Measurements from ENCODE around the gene PTPRM. TPM values are rescaled to one million over a fixed set of nuclear protein-coding genes. Genes with fewer than 3 reads are reported as not detected.

Gene PTPRM
- polyA plus RNA-seq, 3 donors: 0.04 to 2.1 (median 0.66) TPM

GRCh38 chr18:7676253-7676873 is 109.2 kb downstream of the PTPRM start:
- Histone ChIP-seq H3K79me2 (ENCODE audit: insufficient read depth, low read length) (no peaks in the 10 kb centered on the region), H2AFZ (ENCODE audit: insufficient read depth, low read depth, low read length, poor library complexity, severe bottlenecking) (no peak overlapping the region), H3K9ac (ENCODE audit: insufficient read depth, low read length, poor library complexity, severe bottlenecking) (no peak overlapping the region), H3K27me3 (ENCODE audit: control insufficient read depth in 2 of 2, insufficient read depth in 2 of 2, low read length in 2 of 2) (no peaks in the 10 kb centered on the region), H3K27ac (ENCODE audit: low read depth in 1 of 2, low read length in 2 of 2) (no peak overlapping the region), H3K4me3 (replicated peaks in 1 of 3; ENCODE audit: low read depth in 2 of 3, low read length in 3 of 3) (no peak overlapping the region), H3K36me3 (replicated peaks in 1 of 2; ENCODE audit: control insufficient read depth in 1 of 2, insufficient read depth in 2 of 2, low read length in 2 of 2) (no peaks in the 10 kb centered on the region), H3K4me1 (ENCODE audit: control insufficient read depth in 1 of 2, insufficient read depth in 2 of 2, low read length in 2 of 2) (no peaks in the 10 kb centered on the region), H4K20me1 (ENCODE audit: insufficient read depth, low read length) (no peaks in the 10 kb centered on the region), H3K9me3 (replicated peaks in 1 of 2; ENCODE audit: control insufficient read depth in 1 of 2, insufficient read depth in 1 of 2, low read length in 2 of 2) (no peaks in the 10 kb centered on the region), H3K4me2 (replicated peaks; ENCODE audit: extremely low read depth, low read length, poor library complexity, severe bottlenecking) (no peak overlapping the region)
- Mint-ChIP-seq H3K9me3 (peaks cover 0 to 2% (median 0%) of the 10 kb centered on the region in 7 donors), H3K27ac (no peak overlapping the region), H3K4me3 (no peak overlapping the region), H3K4me1 (no peaks in the 10 kb centered on the region), H3K27me3 (ENCODE audit: low read depth in 3 of 3) (no peaks in the 10 kb centered on the region), H3K36me3 (no peaks in the 10 kb centered on the region)
- TF ChIP-seq CTCF (IDR thresholded peaks at IDR 0.05): no peak
- intact Hi-C loops (cut with micrococcal nuclease): no loop called here
- no peak for DNase-seq
- WGBS (ENCODE audit: insufficient coverage): 100% methylated on average over 1 of the region's 8 CpGs

GRCh38 chr18:7677001-7677400 is 109.9 kb downstream of the PTPRM start:
- WGBS (ENCODE audit: insufficient coverage): no CpG with 5 or more reads among the region's 4 CpGs
- no peak overlapping the region for H3K4me2 ChIP-seq (replicated peaks; ENCODE audit: extremely low read depth, low read length, poor library complexity, severe bottlenecking)
- H4K20me1 ChIP-seq (ENCODE audit: insufficient read depth, low read length): no peaks in the 10 kb centered on the region
- Mint-ChIP-seq H3K27me3 (ENCODE audit: low read depth in 3 of 3) (no peaks in the 10 kb centered on the region), H3K9me3 (peaks cover 0 to 2% (median 0%) of the 10 kb centered on the region in 7 donors), H3K36me3 (no peaks in the 10 kb centered on the region), H3K4me1 (no peaks in the 10 kb centered on the region), H3K4me3 (no peak overlapping the region), H3K27ac (no peak overlapping the region)
- H3K4me1 ChIP-seq (ENCODE audit: control insufficient read depth in 1 of 2, insufficient read depth in 2 of 2, low read length in 2 of 2): no peaks in the 10 kb centered on the region
- H3K9ac ChIP-seq (ENCODE audit: insufficient read depth, low read length, poor library complexity, severe bottlenecking): no peak overlapping the region
- no peaks in the 10 kb centered on the region for H3K79me2 ChIP-seq (ENCODE audit: insufficient read depth, low read length)
- H2AFZ ChIP-seq (ENCODE audit: insufficient read depth, low read depth, low read length, poor library complexity, severe bottlenecking): no peak overlapping the region
- no peak for DNase-seq
- H3K27ac ChIP-seq (ENCODE audit: low read depth in 1 of 2, low read length in 2 of 2): no peak overlapping the region
- no peaks in the 10 kb centered on the region for H3K36me3 ChIP-seq (replicated peaks in 1 of 2; ENCODE audit: control insufficient read depth in 1 of 2, insufficient read depth in 2 of 2, low read length in 2 of 2)
- intact Hi-C loops (cut with micrococcal nuclease): no loop called here
- no peak for TF ChIP-seq CTCF (IDR thresholded peaks at IDR 0.05)
- no peaks in the 10 kb centered on the region for H3K27me3 ChIP-seq (ENCODE audit: control insufficient read depth in 2 of 2, insufficient read depth in 2 of 2, low read length in 2 of 2)
- no peaks in the 10 kb centered on the region for H3K9me3 ChIP-seq (replicated peaks in 1 of 2; ENCODE audit: control insufficient read depth in 1 of 2, insufficient read depth in 1 of 2, low read length in 2 of 2)
- no peak overlapping the region for H3K4me3 ChIP-seq (replicated peaks in 1 of 3; ENCODE audit: low read depth in 2 of 3, low read length in 3 of 3)
